T-helper 2 cell treated with Interferon-gamma antibody and Interleukin-4, amounts not matched to agents 5 μg/mL and 100 μg/mL, for 36 hours (primary cell): ENCODE results near the gene IL6.
"Not testable (repeated sequence)": the region's sequence is repeated elsewhere in the genome, so short reads cannot be mapped to it uniquely, and the experiment has no call there.

Source experiments
- DNase-seq: peaks from one replicate; pipeline ENCODE4 v3.0.0; 2021; ENCODE audit warnings: low spot score
- H3K27ac Mint-ChIP-seq: one replicate; pipeline ENCODE4 v1.8.0; 2021; ENCODE audit warnings: mild to moderate bottlenecking, mixed read lengths
- H3K27me3 Mint-ChIP-seq: one replicate; pipeline ENCODE4 v1.8.0; 2021; ENCODE audit warnings: low read depth, mixed read lengths
- H3K36me3 Mint-ChIP-seq: one replicate; pipeline ENCODE4 v1.8.0; 2021; ENCODE audit warnings: low read depth, mixed read lengths
- H3K4me1 Mint-ChIP-seq: one replicate; pipeline ENCODE4 v1.8.0; 2021; ENCODE audit warnings: low read depth, mixed read lengths
- H3K4me3 Mint-ChIP-seq: one replicate; pipeline ENCODE4 v1.8.0; 2022; ENCODE audit warnings: mild to moderate bottlenecking, moderate library complexity, mixed read lengths
- H3K9me3 Mint-ChIP-seq: one replicate; pipeline ENCODE4 v1.8.0; 2021; ENCODE audit warnings: mixed read lengths

The IL6 gene

DNA sequence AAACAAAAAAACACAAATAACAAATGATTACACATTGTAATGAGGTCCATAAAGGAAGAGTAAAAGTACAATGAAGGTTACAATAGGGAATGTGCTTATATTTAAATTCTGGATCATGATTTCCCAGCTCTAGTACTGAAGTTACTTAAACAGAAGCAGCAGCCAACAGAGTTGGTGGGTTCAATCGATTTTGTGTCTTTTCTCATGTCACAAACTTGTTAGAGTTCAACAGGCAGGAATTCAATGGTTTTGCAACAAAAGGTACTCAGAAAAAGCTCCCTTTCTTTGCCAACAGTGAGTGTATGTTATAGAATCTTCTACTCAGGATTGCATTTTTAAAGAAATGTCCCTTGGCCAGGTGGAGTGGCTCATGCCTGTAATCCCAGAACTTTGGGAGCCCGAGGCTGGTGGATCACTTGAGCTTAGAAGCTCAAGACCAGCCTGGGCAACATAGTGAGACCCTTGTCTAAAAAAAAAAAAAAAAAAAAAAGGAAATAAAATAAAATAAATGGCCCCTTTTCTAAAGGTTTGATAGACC is 29.6 kb upstream of the IL6 start:
- Mint-ChIP-seq H3K36me3 (peaks cover 7% of the 10 kb centered on the region), H3K4me1 (peaks cover 75% of the 10 kb centered on the region), H3K27ac (peak overlapping the region; percentile 62), H3K27me3 (peaks cover 14% of the 10 kb centered on the region), H3K9me3 (peaks cover 6% of the 10 kb centered on the region), H3K4me3 (peak overlapping the region; percentile 63)
- DNase-seq: no peak

GRCh38 chr7:22697876-22698606 is 29.0 kb upstream of the IL6 start:
- Mint-ChIP-seq H3K27me3 (peaks cover 13% of the 10 kb centered on the region), H3K27ac (peak overlapping the region; percentile 72), H3K9me3 (peaks cover 6% of the 10 kb centered on the region), H3K4me1 (peaks cover 76% of the 10 kb centered on the region), H3K36me3 (peaks cover 7% of the 10 kb centered on the region), H3K4me3 (peak overlapping the region; percentile 63)
- DNase-seq: peak; percentile 36

DNA sequence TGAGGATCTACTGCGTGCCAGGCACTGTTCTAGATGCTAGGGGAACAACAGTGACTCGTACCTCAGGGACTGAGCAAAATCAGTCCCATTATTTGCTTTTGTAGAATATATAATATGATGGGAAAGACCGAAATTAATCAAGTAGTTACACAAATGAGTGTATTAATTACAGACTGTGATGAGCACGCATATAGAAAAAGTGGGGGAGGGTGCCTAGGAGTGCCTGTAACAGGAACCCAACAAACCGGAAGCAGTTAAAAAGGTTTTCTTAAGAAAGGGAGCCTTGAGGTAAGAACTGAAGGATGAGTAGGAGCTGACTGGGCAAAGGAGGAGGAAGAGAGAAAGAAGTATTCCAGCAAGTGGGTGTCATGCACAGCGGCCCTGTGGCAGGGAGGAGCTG is 28.2 kb upstream of the IL6 start:
- Mint-ChIP-seq H3K27me3 (peaks cover 7% of the 10 kb centered on the region), H3K27ac (peak overlapping the region; percentile 72), H3K9me3 (no peaks in the 10 kb centered on the region), H3K36me3 (peaks cover 2% of the 10 kb centered on the region), H3K4me1 (peaks cover 69% of the 10 kb centered on the region), H3K4me3 (peak overlapping the region; percentile 63)
- DNase-seq: no peak

DNA sequence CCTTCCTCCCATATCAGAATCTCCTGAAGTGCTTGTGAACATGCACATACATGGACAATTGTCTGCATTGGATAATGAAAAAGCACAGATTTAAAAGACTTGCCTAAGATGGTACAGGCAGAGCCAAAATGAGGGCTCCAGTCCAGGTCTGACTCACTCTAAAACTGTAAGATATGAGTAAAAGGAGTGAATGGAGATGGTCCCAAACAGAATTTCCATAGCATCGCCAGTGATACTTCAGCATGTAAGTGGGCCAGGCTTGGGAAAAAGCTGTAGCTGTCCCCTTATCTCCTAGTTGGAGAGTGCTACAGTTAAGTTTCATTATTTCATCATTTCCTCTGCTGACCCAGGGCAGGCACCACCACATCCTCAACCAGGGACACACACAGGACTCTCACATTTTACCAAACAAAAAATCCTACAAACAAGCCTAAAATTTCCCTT is 26.4 kb upstream of the IL6 start:
- Mint-ChIP-seq H3K9me3 (no peaks in the 10 kb centered on the region), H3K27me3 (peaks cover 6% of the 10 kb centered on the region), H3K27ac (no peak overlapping the region), H3K4me3 (peak overlapping the region; percentile 39), H3K36me3 (peaks cover 2% of the 10 kb centered on the region), H3K4me1 (peaks cover 52% of the 10 kb centered on the region)
- DNase-seq: peak; percentile 17

DNA sequence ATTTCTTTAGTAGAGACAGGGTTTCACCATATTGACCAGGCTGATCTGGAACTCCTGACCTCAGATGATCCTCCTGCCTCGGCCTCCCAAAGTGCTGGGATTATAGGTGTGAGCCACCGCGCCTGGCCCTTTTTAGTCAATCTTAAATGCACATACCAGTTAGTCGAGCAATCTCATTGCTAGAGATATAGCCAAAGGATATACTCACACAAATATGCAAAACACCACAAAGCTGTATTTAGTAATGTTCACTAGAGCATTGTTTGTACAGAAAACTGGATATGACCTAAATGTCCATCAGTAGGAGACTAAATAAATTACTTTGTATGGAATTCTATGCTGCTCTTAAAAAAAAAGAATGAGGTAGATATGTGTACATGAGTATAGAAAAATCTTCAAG is 24.5 kb upstream of the IL6 start:
- H3K4me3 Mint-ChIP-seq: no peak overlapping the region
- no peak overlapping the region for H3K27ac Mint-ChIP-seq
- H3K9me3 Mint-ChIP-seq: no peaks in the 10 kb centered on the region
- H3K4me1 Mint-ChIP-seq: peaks cover 34% of the 10 kb centered on the region
- no peak for DNase-seq
- H3K27me3 Mint-ChIP-seq: peaks cover 6% of the 10 kb centered on the region
- peaks cover 2% of the 10 kb centered on the region for H3K36me3 Mint-ChIP-seq

DNA sequence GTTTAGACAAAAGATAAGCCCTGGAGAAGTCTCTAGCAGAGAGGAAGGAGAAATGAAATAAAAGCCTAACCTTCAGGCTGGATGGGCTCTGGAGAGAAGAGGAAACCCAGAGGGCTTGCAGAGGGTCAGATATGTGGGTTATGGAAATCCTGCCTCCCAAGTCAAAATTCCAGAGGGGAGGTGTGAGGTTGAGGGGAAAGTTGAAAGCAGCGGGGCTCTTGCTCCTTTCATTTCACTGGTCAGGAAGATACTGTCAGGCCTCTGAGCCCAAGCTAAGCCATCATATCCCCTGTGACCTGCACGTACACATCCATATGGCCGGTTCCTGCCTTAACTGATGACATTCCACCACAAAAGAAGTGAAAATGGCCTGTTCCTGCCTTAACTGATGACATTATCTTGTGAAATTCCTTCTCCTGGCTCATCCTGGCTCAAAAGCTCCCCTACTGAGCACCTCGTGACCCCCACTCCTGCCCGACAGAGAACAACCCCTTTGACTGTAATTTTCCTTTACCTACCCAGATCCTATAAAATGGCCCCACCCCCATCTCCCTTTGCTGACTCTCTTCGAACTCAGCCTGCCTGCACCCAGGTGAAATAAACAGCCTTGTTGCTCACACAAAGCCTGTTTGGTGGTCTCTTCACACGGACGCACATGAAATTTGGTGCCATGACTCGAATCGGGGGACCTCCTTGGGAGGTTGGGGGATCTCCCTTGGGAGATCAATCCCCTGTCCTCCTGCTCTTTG is 23.7 kb upstream of the IL6 start:
- not testable (repeated sequence) for H3K36me3 Mint-ChIP-seq, H3K4me3 Mint-ChIP-seq, DNase-seq, H3K27ac Mint-ChIP-seq, H3K9me3 Mint-ChIP-seq, H3K27me3 Mint-ChIP-seq
- peaks cover 27% of the 10 kb centered on the region for H3K4me1 Mint-ChIP-seq

GRCh38 chr7:22703978-22704610 is 22.9 kb upstream of the IL6 start:
- H3K4me3 Mint-ChIP-seq, H3K27me3 Mint-ChIP-seq, H3K27ac Mint-ChIP-seq, H3K36me3 Mint-ChIP-seq, DNase-seq, H3K9me3 Mint-ChIP-seq: not testable (repeated sequence)
- peaks cover 19% of the 10 kb centered on the region for H3K4me1 Mint-ChIP-seq

- H3K4me1 Mint-ChIP-seq: peaks cover 19% of the 10 kb centered on the region
- not testable (repeated sequence) for H3K27ac Mint-ChIP-seq, H3K27me3 Mint-ChIP-seq, H3K4me3 Mint-ChIP-seq, DNase-seq, H3K36me3 Mint-ChIP-seq, H3K9me3 Mint-ChIP-seq
Observed at GRCh38 chr7:22704722-22705121, 22.3 kb upstream of the IL6 start.

DNA sequence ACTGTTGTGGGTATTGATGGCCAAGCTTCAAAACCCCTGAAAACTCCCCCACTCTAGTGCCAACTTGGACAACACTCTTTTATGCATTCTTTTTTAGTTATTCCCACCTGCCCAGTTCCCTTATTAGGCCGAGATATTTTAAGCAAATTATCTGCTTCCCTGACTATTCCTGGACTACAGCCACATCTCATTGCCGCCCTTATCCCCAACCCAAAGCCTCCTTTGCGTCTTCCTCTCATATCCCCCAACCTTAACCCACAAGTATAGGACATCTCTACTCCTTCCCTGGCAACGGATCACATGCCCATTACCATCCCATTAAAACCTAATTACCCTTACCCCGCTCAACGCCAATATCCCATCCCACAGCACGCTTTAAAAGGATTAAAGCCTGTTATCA is 21.1 kb upstream of the IL6 start:
- H3K9me3 Mint-ChIP-seq, H3K27ac Mint-ChIP-seq, H3K4me1 Mint-ChIP-seq, H3K27me3 Mint-ChIP-seq, DNase-seq, H3K36me3 Mint-ChIP-seq, H3K4me3 Mint-ChIP-seq: not testable (repeated sequence)

DNA sequence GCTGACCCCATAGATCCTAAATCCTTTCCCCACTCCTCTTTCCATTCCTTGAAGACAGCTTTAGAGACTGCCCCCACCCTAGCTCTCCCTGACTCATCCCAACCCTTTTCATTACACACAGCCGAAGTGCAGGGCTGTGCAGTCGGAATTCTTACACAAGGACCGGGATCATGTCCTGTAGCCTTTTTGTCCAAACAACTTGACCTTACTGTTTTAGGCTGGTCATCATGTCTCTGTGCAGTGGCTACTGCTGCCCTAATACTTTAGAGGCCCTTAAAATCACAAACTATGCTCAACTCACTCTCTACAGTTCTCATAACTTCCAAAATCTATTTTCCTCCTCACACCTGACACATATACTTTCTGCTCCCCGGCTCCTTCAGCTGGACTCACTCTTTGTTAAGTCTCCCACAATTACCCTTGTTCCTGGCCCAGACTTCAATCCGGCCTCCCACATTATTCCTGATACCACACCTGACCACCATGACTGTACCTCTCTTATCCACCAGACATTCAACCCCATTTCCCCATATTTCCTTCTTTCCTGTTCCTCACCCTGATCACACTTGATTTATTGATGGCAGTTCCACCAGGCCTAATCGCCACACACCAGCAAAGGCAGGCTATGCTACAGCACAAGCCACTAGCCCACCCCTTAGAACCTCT is 19.8 kb upstream of the IL6 start:
- H3K36me3 Mint-ChIP-seq, H3K9me3 Mint-ChIP-seq, H3K4me1 Mint-ChIP-seq, H3K27ac Mint-ChIP-seq, DNase-seq, H3K4me3 Mint-ChIP-seq: not testable (repeated sequence)
- peaks cover 19% of the 10 kb centered on the region for H3K27me3 Mint-ChIP-seq

- H3K27me3 Mint-ChIP-seq: peaks cover 22% of the 10 kb centered on the region
- not testable (repeated sequence) for H3K4me1 Mint-ChIP-seq, DNase-seq, H3K27ac Mint-ChIP-seq, H3K4me3 Mint-ChIP-seq, H3K9me3 Mint-ChIP-seq, H3K36me3 Mint-ChIP-seq
Observed at GRCh38 chr7:22708214-22708613, 18.8 kb upstream of the IL6 start.

GRCh38 chr7:22708677-22709061 is 18.3 kb upstream of the IL6 start:
- not testable (repeated sequence) for H3K9me3 Mint-ChIP-seq, H3K4me1 Mint-ChIP-seq, H3K4me3 Mint-ChIP-seq, H3K36me3 Mint-ChIP-seq, DNase-seq, H3K27ac Mint-ChIP-seq
- H3K27me3 Mint-ChIP-seq: peaks cover 23% of the 10 kb centered on the region

GRCh38 chr7:22709062-22709829 is 17.8 kb upstream of the IL6 start:
- not testable (repeated sequence) for H3K4me3 Mint-ChIP-seq, H3K9me3 Mint-ChIP-seq, DNase-seq, H3K27ac Mint-ChIP-seq, H3K4me1 Mint-ChIP-seq, H3K36me3 Mint-ChIP-seq
- H3K27me3 Mint-ChIP-seq: peaks cover 22% of the 10 kb centered on the region
